Mesenchymal stem cell (in vitro differentiated cells and primary cell): ENCODE data around the gene IFTAP.

Experiments used
- DNase-seq: peaks from one replicate; pipeline ENCODE4 v3.0.0-alpha.2; 2013
- H2AFZ ChIP-seq: one replicate; pipeline ENCODE4 v1.6.1; 2013; ENCODE audit warnings: low read depth, mild to moderate bottlenecking, control low read depth, inconsistent platforms, low read length, moderate library complexity
- H2AK5ac ChIP-seq: 2 replicates; pipeline ENCODE4 v1.6.1; 2013; ENCODE audit warnings: low read length, moderate library complexity, mild to moderate bottlenecking, inconsistent platforms; ENCODE audit not compliant: severe bottlenecking
- H2BK120ac ChIP-seq: one replicate; pipeline ENCODE4 v1.6.1; 2013; ENCODE audit warnings: low read depth, mild to moderate bottlenecking, inconsistent platforms, low read length, moderate library complexity
- H2BK12ac ChIP-seq, 2 experiments: one replicate each; pipeline ENCODE4 v1.6.1; 2013; ENCODE audit warnings: inconsistent platforms in 2 of 2, low read length in 2 of 2, mild to moderate bottlenecking in 2 of 2, moderate library complexity in 2 of 2, control low read depth in 1 of 2
- H2BK15ac ChIP-seq: one replicate; pipeline ENCODE4 v1.6.1; 2013; ENCODE audit warnings: mild to moderate bottlenecking, low read depth, inconsistent platforms; ENCODE audit not compliant: poor library complexity, severe bottlenecking
- H2BK5ac ChIP-seq: 2 replicates; pipeline ENCODE4 v1.6.1; 2013; ENCODE audit warnings: low read depth, mild to moderate bottlenecking, low read length, control low read depth, inconsistent platforms; ENCODE audit not compliant: poor library complexity, severe bottlenecking
- H3K14ac ChIP-seq, 2 experiments: one replicate each; pipeline ENCODE4 v1.6.1; 2013; ENCODE audit warnings: inconsistent platforms in 2 of 2, low read length in 2 of 2, control low read depth in 1 of 2, mild to moderate bottlenecking in 1 of 2, moderate library complexity in 1 of 2
- H3K18ac ChIP-seq, 2 experiments: one replicate each; pipeline ENCODE4 v1.6.1; 2013; ENCODE audit warnings: inconsistent platforms in 2 of 2, low read length in 2 of 2, control low read depth in 1 of 2, low read depth in 1 of 2, mild to moderate bottlenecking in 1 of 2
- H3K23ac ChIP-seq, 2 experiments: one replicate each; pipeline ENCODE4 v1.6.1; 2013; ENCODE audit warnings: inconsistent platforms in 2 of 2, low read length in 2 of 2, mild to moderate bottlenecking in 2 of 2, moderate library complexity in 2 of 2, control low read depth in 1 of 2
- H3K27ac ChIP-seq: 2 replicates; pipeline ENCODE4 v1.5.1; 2013; ENCODE audit warnings: mild to moderate bottlenecking, moderate library complexity, low read length, control low read depth, inconsistent platforms; ENCODE audit not compliant: poor library complexity, severe bottlenecking
- H3K27me3 ChIP-seq, 2 experiments: 2 replicates each; pipeline versions ENCODE4 v1.6.1 to v1.7.0; 2013; ENCODE audit warnings: low read length in 2 of 2, mild to moderate bottlenecking in 2 of 2, moderate library complexity in 2 of 2, control low read depth in 1 of 2, inconsistent platforms in 1 of 2; ENCODE audit not compliant: control insufficient read depth in 1 of 2, insufficient read depth in 1 of 2
- H3K36me3 ChIP-seq, 2 experiments: 2 replicates each; pipeline versions ENCODE4 v1.6.1 to v1.7.0; 2013; ENCODE audit warnings: low read length in 2 of 2, control low read depth in 1 of 2, inconsistent platforms in 1 of 2, low read depth in 1 of 2, mild to moderate bottlenecking in 1 of 2; ENCODE audit not compliant: insufficient read depth in 2 of 2, control insufficient read depth in 1 of 2
- H3K4ac ChIP-seq, 2 experiments: one replicate each; pipeline ENCODE4 v1.6.1; 2013; ENCODE audit warnings: inconsistent platforms in 2 of 2, low read length in 2 of 2, mild to moderate bottlenecking in 2 of 2, moderate library complexity in 2 of 2, control low read depth in 1 of 2, low read depth in 1 of 2
- H3K4me1 ChIP-seq: 2 replicates; pipeline ENCODE4 v1.6.1; 2013; ENCODE audit warnings: low read depth, low read length, control low read depth; ENCODE audit not compliant: control insufficient read depth, insufficient read depth
- H3K4me2 ChIP-seq: 2 replicates; pipeline ENCODE4 v1.6.1; 2013; ENCODE audit warnings: low read length, mild to moderate bottlenecking, inconsistent platforms; ENCODE audit not compliant: poor library complexity, severe bottlenecking
- H3K4me3 ChIP-seq, 2 experiments: 2 replicates each; pipeline versions ENCODE4 v1.5.1 to v1.7.0; 2013; ENCODE audit warnings: low read length in 2 of 2, mild to moderate bottlenecking in 2 of 2, control low read depth in 1 of 2, low read depth in 1 of 2; ENCODE audit not compliant: insufficient read depth in 1 of 2
- H3K79me1 ChIP-seq: replicated peaks from 2 replicates; pipeline ENCODE4 v1.6.1; 2013; ENCODE audit warnings: mild to moderate bottlenecking, control low read depth, low read length, inconsistent platforms; ENCODE audit not compliant: poor library complexity, severe bottlenecking
- H3K9ac ChIP-seq: 2 replicates; pipeline ENCODE4 v1.7.0; 2013; ENCODE audit warnings: mild to moderate bottlenecking, low read length, moderate library complexity
- H3K9me3 ChIP-seq: 2 replicates; pipeline ENCODE4 v1.7.0; 2013; ENCODE audit warnings: mild to moderate bottlenecking, low read length; ENCODE audit not compliant: control insufficient read depth
- H4K8ac ChIP-seq: one replicate; pipeline ENCODE4 v1.6.1; 2013; ENCODE audit warnings: inconsistent platforms, mild to moderate bottlenecking, low read length, moderate library complexity
- H4K91ac ChIP-seq: one replicate; pipeline ENCODE4 v1.6.1; 2013; ENCODE audit warnings: mild to moderate bottlenecking, low read length, inconsistent platforms
- WGBS: methylation state at CpG from one replicate; pipeline ENCODE4 v1.1.7; 2013; ENCODE audit warnings: mixed read lengths; 5-methylcytosine and 5-hydroxymethylcytosine counted together

The IFTAP gene

DNA sequence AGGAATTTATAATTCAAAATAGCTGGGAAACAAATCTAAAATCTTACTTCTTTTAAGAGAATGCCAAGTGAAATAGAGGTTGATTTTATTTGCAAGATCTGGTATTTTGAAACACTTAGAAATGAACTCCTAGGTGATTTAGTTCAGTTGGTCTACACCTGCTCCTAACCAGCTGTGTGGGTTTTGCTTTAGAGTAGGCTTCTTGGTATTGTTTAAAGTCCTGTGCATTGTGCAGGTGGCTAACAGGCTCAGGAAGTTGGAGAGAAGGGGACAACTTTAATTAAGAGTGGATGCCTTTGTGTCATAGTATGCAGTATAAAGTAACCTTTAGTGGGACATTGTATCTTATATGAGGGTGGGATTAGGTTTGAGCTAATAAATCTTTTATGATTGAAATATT, 7.8 kb downstream of the IFTAP start:
- H3K4ac ChIP-seq = no peak overlapping the region
- H3K23ac ChIP-seq = no peak overlapping the region
- H3K9ac ChIP-seq = no peak overlapping the region
- H3K36me3 ChIP-seq = no peaks in the 10 kb centered on the region
- no peak overlapping the region for H2BK120ac ChIP-seq
- no peak overlapping the region for H2BK15ac ChIP-seq
- no peak overlapping the region for H4K8ac ChIP-seq
- no peaks in the 10 kb centered on the region for H3K9me3 ChIP-seq
- H3K4me2 ChIP-seq = no peak overlapping the region
- no peak overlapping the region for H4K91ac ChIP-seq
- H3K79me1 ChIP-seq = peaks cover 6% of the 10 kb centered on the region
- no peaks in the 10 kb centered on the region for H3K4me1 ChIP-seq
- H2BK12ac ChIP-seq = no peak overlapping the region
- no peak overlapping the region for H3K27ac ChIP-seq
- no peak overlapping the region for H2AFZ ChIP-seq
- no peak overlapping the region for H3K14ac ChIP-seq
- no peaks in the 10 kb centered on the region for H3K27me3 ChIP-seq
- H2AK5ac ChIP-seq = no peak overlapping the region
- H3K4me3 ChIP-seq = no peak overlapping the region
- DNase-seq = no peak
- no peak overlapping the region for H3K18ac ChIP-seq
- no peak overlapping the region for H2BK5ac ChIP-seq

DNA sequence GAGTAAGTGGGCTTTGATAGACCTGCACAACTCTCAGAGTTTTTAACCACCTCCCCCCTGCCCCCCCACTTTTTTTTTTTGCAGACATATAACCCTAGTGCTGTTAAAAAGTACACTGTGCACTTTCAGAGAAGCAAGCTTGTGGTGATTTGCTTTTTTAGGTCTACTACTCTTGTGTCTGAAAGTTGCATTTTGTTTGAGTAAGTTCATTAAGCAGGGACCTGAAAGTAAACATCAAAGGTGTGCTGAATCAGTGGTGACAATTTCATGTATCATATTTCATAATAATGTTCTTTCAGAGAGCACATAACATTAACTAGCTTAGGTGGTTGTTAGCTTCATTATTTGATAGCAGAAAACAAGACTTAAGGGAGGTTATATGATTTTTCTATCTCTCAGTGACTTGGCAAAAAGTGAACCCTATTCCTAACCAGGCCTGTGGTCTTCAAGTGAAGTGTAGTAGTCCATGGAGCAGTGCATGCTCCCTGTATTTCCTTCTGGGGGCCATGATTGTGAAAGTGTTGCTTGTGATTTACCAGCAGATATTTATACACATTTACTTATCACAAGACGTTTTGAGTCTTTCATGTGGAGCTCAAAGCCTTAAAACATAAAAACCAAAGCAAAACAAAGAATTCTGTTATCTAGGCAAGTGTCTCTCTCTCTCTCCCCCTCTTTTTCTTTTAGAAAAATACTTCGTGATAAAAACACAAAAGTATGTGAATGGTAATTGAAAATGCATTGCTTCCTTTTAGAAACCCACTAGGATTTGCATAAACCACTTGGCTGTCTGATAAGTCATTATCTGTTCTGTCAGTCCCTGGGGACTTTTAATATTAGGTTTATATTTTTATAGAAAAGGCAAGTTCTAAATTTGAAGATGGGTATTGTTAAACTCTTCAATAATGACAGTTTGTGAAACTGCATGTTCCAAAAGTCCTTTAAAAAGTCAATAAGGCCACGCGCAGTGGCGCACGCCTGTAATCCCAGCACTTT, 11.2 kb downstream of the IFTAP start:
- DNase-seq = no peak
- Histone ChIP-seq H2BK120ac (no peak overlapping the region), H3K18ac (no peak overlapping the region), H3K79me1 (peaks cover 4% of the 10 kb centered on the region), H3K23ac (no peak overlapping the region), H3K27me3 (no peaks in the 10 kb centered on the region), H2BK5ac (no peak overlapping the region), H2BK12ac (no peak overlapping the region), H3K14ac (no peak overlapping the region), H3K4me3 (no peak overlapping the region), H2AFZ (no peak overlapping the region), H4K8ac (no peak overlapping the region), H3K9ac (no peak overlapping the region), H3K9me3 (no peaks in the 10 kb centered on the region), H2AK5ac (no peak overlapping the region), H3K36me3 (no peaks in the 10 kb centered on the region), H3K4ac (no peak overlapping the region), H4K91ac (no peak overlapping the region), H3K27ac (no peak overlapping the region), H2BK15ac (no peak overlapping the region), H3K4me2 (no peak overlapping the region), H3K4me1 (no peaks in the 10 kb centered on the region)
- 99% methylated on average over 4 of the region's 6 CpGs for WGBS

GRCh38 chr11:36608491-36609199, 14.3 kb downstream of the IFTAP start:
- Histone ChIP-seq H3K14ac (no peak overlapping the region), H3K27ac (no peak overlapping the region), H3K4ac (no peak overlapping the region), H2BK15ac (no peak overlapping the region), H2AFZ (no peak overlapping the region), H3K36me3 (no peaks in the 10 kb centered on the region), H3K27me3 (no peaks in the 10 kb centered on the region), H3K4me2 (no peak overlapping the region), H4K91ac (no peak overlapping the region), H3K18ac (no peak overlapping the region), H3K23ac (no peak overlapping the region), H4K8ac (no peak overlapping the region), H3K4me3 (no peak overlapping the region), H2AK5ac (no peak overlapping the region), H2BK12ac (no peak overlapping the region), H2BK5ac (no peak overlapping the region), H3K9ac (no peak overlapping the region), H3K79me1 (peaks cover 1% of the 10 kb centered on the region), H2BK120ac (no peak overlapping the region), H3K4me1 (no peaks in the 10 kb centered on the region), H3K9me3 (no peaks in the 10 kb centered on the region)
- no peak for DNase-seq
- 93% methylated on average over 1 of the region's 1 CpG for WGBS

- Histone ChIP-seq H4K8ac (no peak overlapping the region), H3K9me3 (no peaks in the 10 kb centered on the region), H3K27me3 (no peaks in the 10 kb centered on the region), H2AK5ac (no peak overlapping the region), H3K18ac (no peak overlapping the region), H4K91ac (no peak overlapping the region), H3K4me1 (no peaks in the 10 kb centered on the region), H3K23ac (no peak overlapping the region), H3K4me2 (no peak overlapping the region), H3K36me3 (no peaks in the 10 kb centered on the region), H3K9ac (no peak overlapping the region), H2AFZ (no peak overlapping the region), H3K79me1 (peaks cover 1% of the 10 kb centered on the region), H3K14ac (no peak overlapping the region), H3K27ac (no peak overlapping the region), H2BK15ac (no peak overlapping the region), H2BK12ac (no peak overlapping the region), H2BK120ac (no peak overlapping the region), H3K4me3 (no peak overlapping the region), H2BK5ac (no peak overlapping the region), H3K4ac (no peak overlapping the region)
- DNase-seq = no peak
- no CpG with 5 or more reads among the region's 2 CpGs for WGBS
Observed at GRCh38 chr11:36609383-36609782, 15.1 kb downstream of the IFTAP start.
